Measurements from ENCODE around the gene OLFML2A. TPM values are rescaled to one million over a fixed set of nuclear protein-coding genes. Genes with fewer than 3 reads are reported as not detected.

The OLFML2A gene
- 0.27 TPM for total RNA-seq (2013)
- polyA plus RNA-seq (under 1 TPM in 2 of 3 donors, not detected in 1; 0.03 to 0.25 TPM), polyA minus RNA-seq (0.42 and 0.72 TPM in 2 replicates), total RNA-seq (0.12 to 1.1 (median 0.46) reads per million in 11 experiments)

GRCh38 chr9:124776954-124777648 is at the start of gene OLFML2A:
Gene OLFML2A (plus strand): TSS chr9:124777133. CDS start chr9:124777271, 138 bp downstream.
- H3K4me1 ChIP-seq (ENCODE audit: control insufficient read depth in 1 of 2, insufficient read depth in 2 of 2, low read length in 2 of 2): peaks cover 23 to 40% of the 10 kb centered on the region in 2 donors
- no peaks in the 10 kb centered on the region for H3K9me3 ChIP-seq (replicated peaks in 1 of 2; ENCODE audit: control insufficient read depth in 1 of 2, insufficient read depth in 1 of 2, low read length in 2 of 2)
- Mint-ChIP-seq H3K9me3 (peaks cover 0 to 3% (median 0%) of the 10 kb centered on the region in 7 donors), H3K36me3 (peaks cover 0 to 4% of the 10 kb centered on the region in 2 donors), H3K4me3 (peak within 1 kb of the TSS; percentile 86 to 93), H3K27ac (peak within 1 kb of the TSS in 1 of 7 donors; percentile 18), H3K4me1 (peaks cover 39% of the 10 kb centered on the region), H3K27me3 (ENCODE audit: low read depth in 3 of 3) (peaks cover 15 to 27% (median 17%) of the 10 kb centered on the region in 3 donors)
- no peak within 1 kb of the TSS for H3K27ac ChIP-seq (ENCODE audit: low read depth in 1 of 2, low read length in 2 of 2)
- TF ChIP-seq CTCF (IDR thresholded peaks at IDR 0.05): peak; percentile 56
- H3K4me3 ChIP-seq (replicated peaks in 1 of 3; ENCODE audit: low read depth in 2 of 3, low read length in 3 of 3): peak within 1 kb of the TSS; percentile 32 to 75 (median 34)
- H3K36me3 ChIP-seq (replicated peaks in 1 of 2; ENCODE audit: control insufficient read depth in 1 of 2, insufficient read depth in 2 of 2, low read length in 2 of 2): no peaks in the 10 kb centered on the region
- no peaks in the 10 kb centered on the region for H4K20me1 ChIP-seq (ENCODE audit: insufficient read depth, low read length)
- peaks cover 0 to 11% of the 10 kb centered on the region in 2 donors for H3K27me3 ChIP-seq (ENCODE audit: control insufficient read depth in 2 of 2, insufficient read depth in 2 of 2, low read length in 2 of 2)
- H3K4me2 ChIP-seq (replicated peaks; ENCODE audit: extremely low read depth, low read length, poor library complexity, severe bottlenecking): peak within 1 kb of the TSS; percentile 85
- intact Hi-C loops (cut with micrococcal nuclease): loop anchor here in 1 of 2 donors (10.0 kb wide), 2 partner anchors 168 to 368 kb away; partner anchors contain the start of genes GOLGA1 and SCAI
- peak within 1 kb of the TSS; percentile 91 for H2AFZ ChIP-seq (ENCODE audit: insufficient read depth, low read depth, low read length, poor library complexity, severe bottlenecking)
- under 1% methylated on average over 87 of the region's 87 CpGs for WGBS (ENCODE audit: insufficient coverage)
- peak in 1 of 3 donors; percentile 31 for DNase-seq
- H3K79me2 ChIP-seq (ENCODE audit: insufficient read depth, low read length): no peaks in the 10 kb centered on the region
- peak within 1 kb of the TSS; percentile 58 for H3K9ac ChIP-seq (ENCODE audit: insufficient read depth, low read length, poor library complexity, severe bottlenecking)

GRCh38 chr9:124730772-124731171 is 46.2 kb upstream of the OLFML2A start:
- Histone ChIP-seq H3K4me2 (replicated peaks; ENCODE audit: extremely low read depth, low read length, poor library complexity, severe bottlenecking) (no peak overlapping the region), H3K27me3 (ENCODE audit: control insufficient read depth in 2 of 2, insufficient read depth in 2 of 2, low read length in 2 of 2) (no peaks in the 10 kb centered on the region), H3K4me1 (ENCODE audit: control insufficient read depth in 1 of 2, insufficient read depth in 2 of 2, low read length in 2 of 2) (no peaks in the 10 kb centered on the region), H3K79me2 (ENCODE audit: insufficient read depth, low read length) (no peaks in the 10 kb centered on the region), H3K9me3 (replicated peaks in 1 of 2; ENCODE audit: control insufficient read depth in 1 of 2, insufficient read depth in 1 of 2, low read length in 2 of 2) (no peaks in the 10 kb centered on the region), H3K27ac (ENCODE audit: low read depth in 1 of 2, low read length in 2 of 2) (no peak overlapping the region), H3K9ac (ENCODE audit: insufficient read depth, low read length, poor library complexity, severe bottlenecking) (no peak overlapping the region), H3K36me3 (replicated peaks in 1 of 2; ENCODE audit: control insufficient read depth in 1 of 2, insufficient read depth in 2 of 2, low read length in 2 of 2) (peaks cover 0 to 5% of the 10 kb centered on the region in 2 donors), H3K4me3 (replicated peaks in 1 of 3; ENCODE audit: low read depth in 2 of 3, low read length in 3 of 3) (no peak overlapping the region), H4K20me1 (ENCODE audit: insufficient read depth, low read length) (no peaks in the 10 kb centered on the region), H2AFZ (ENCODE audit: insufficient read depth, low read depth, low read length, poor library complexity, severe bottlenecking) (no peak overlapping the region)
- Mint-ChIP-seq H3K27me3 (ENCODE audit: low read depth in 3 of 3) (peaks cover 0 to 2% (median 0%) of the 10 kb centered on the region in 3 donors), H3K9me3 (peaks cover 0 to 2% (median 0%) of the 10 kb centered on the region in 7 donors), H3K4me1 (peaks cover 9% of the 10 kb centered on the region), H3K27ac (no peak overlapping the region), H3K36me3 (peaks cover 8 to 16% of the 10 kb centered on the region in 2 donors), H3K4me3 (no peak overlapping the region)
- intact Hi-C loops (cut with micrococcal nuclease): no loop called here
- TF ChIP-seq CTCF (IDR thresholded peaks at IDR 0.05): no peak
- 94% methylated on average over 2 of the region's 2 CpGs for WGBS (ENCODE audit: insufficient coverage)
- no peak for DNase-seq
